ENCODE results near the gene CPT1A.

- TF ChIP-seq CTCF (IDR thresholded peaks at IDR 0.05; ENCODE audit: low read length) (no peak), EZH2 (IDR thresholded peaks at IDR 0.05; ENCODE audit: borderline replicate concordance, low read length) (no peak)
Measured at GRCh38 chr11:68839911-68840641, 1.6 kb downstream of the CPT1A start.
